ENCODE results near the gene ATP4B.

ATP4B gene

GRCh38 chr13:113657851-113658741 is at the start of gene ATP4B:
Gene ATP4B, minus strand, starts transcription at chr13:113658198. Its CDS starts 54 bp downstream, at chr13:113658144.
- no peak for DNase-seq

- no peak for DNase-seq
Measured at GRCh38 chr13:113672002-113672651, 14.1 kb upstream of the ATP4B start.

GRCh38 chr13:113671066-113672001 is 13.3 kb upstream of the ATP4B start:
- no peak for DNase-seq

GRCh38 chr13:113670541-113670940 is 12.5 kb upstream of the ATP4B start:
- DNase-seq = no peak

GRCh38 chr13:113669755-113670341 is 11.8 kb upstream of the ATP4B start:
- DNase-seq = no peak

GRCh38 chr13:113669231-113669754 is 11.3 kb upstream of the ATP4B start:
- DNase-seq = no peak

- DNase-seq = no peak
Measured at GRCh38 chr13:113668491-113668971, 10.5 kb upstream of the ATP4B start.

GRCh38 chr13:113667771-113668490 is 9.9 kb upstream of the ATP4B start:
- DNase-seq = no peak

- DNase-seq = no peak
Measured at GRCh38 chr13:113666951-113667701, 9.1 kb upstream of the ATP4B start, which contains the start of gene GRK1. Gene GRK1, plus strand, starts transcription at chr13:113667219. Its CDS starts 168 bp downstream, at chr13:113667387.

GRCh38 chr13:113666329-113666670 is 8.3 kb upstream of the ATP4B start:
- no peak for DNase-seq

GRCh38 chr13:113665597-113666328 is 7.8 kb upstream of the ATP4B start:
- no peak for DNase-seq

GRCh38 chr13:113664751-113665596 is 7.0 kb upstream of the ATP4B start:
- DNase-seq = no peak

GRCh38 chr13:113663934-113664333 is 5.9 kb upstream of the ATP4B start:
- no peak for DNase-seq

GRCh38 chr13:113661509-113661908 is 3.5 kb upstream of the ATP4B start:
- DNase-seq = no peak

GRCh38 chr13:113660066-113660465 is 2.1 kb upstream of the ATP4B start:
- DNase-seq = no peak

- DNase-seq = no peak
Measured at GRCh38 chr13:113659337-113659736, 1.3 kb upstream of the ATP4B start.

- DNase-seq = no peak
Measured at GRCh38 chr13:113658836-113659235, 838 bp upstream of the ATP4B start.

- DNase-seq = no peak
Measured at GRCh38 chr13:113656831-113657671, 947 bp downstream of the ATP4B start.
